DND-41 (cell line): Measurements from ENCODE around the gene IQCC.

ENCODE experiments used
- ATAC-seq: fragments of 200-7000 bp; cut with Tn5 transposase; 3 replicates; pipeline ENCODE4 v1.9.1; 2021; ENCODE audit warnings: low read depth; ENCODE audit not compliant: insufficient read depth
- DNase-seq: peaks from one replicate; pipeline ENCODE4 v3.0.0-alpha.2; 2020
- H2AFZ ChIP-seq: 2 replicates; pipeline ENCODE4 v1.6.0; 2012; ENCODE audit warnings: low read depth, low read length
- H3K27ac ChIP-seq: 2 replicates; pipeline ENCODE4 v1.5.1; 2012; ENCODE audit warnings: low read length, inconsistent platforms
- H3K27me3 ChIP-seq: fragments of 200-600 bp; sonication (generic); 2 replicates; pipeline ENCODE4 v1.6.0; 2012; ENCODE audit warnings: low read length, mild to moderate bottlenecking, inconsistent platforms; ENCODE audit not compliant: insufficient read depth, poor library complexity
- H3K36me3 ChIP-seq: 2 replicates; pipeline ENCODE4 v1.5.1; 2012; ENCODE audit warnings: low read length, inconsistent platforms; ENCODE audit not compliant: insufficient read depth
- H3K4me1 ChIP-seq: 2 replicates; pipeline ENCODE4 v1.5.1; 2012; ENCODE audit warnings: mild to moderate bottlenecking, low read length; ENCODE audit not compliant: insufficient read depth
- H3K4me2 ChIP-seq: 2 replicates; pipeline ENCODE4 v1.6.0; 2012; ENCODE audit warnings: mild to moderate bottlenecking, moderate library complexity, low read length, inconsistent platforms; ENCODE audit not compliant: insufficient read depth
- H3K4me3 ChIP-seq, 2 experiments: fragments of 200-600 bp in 1 of 2; shearing (Covaris generic) in 1 of 2; 2 replicates each; pipeline ENCODE4 v1.5.1; 2012 to 2016; ENCODE audit warnings: inconsistent platforms in 2 of 2, low read length in 2 of 2, mild to moderate bottlenecking in 2 of 2, low read depth in 1 of 2, moderate library complexity in 1 of 2
- H3K79me2 ChIP-seq: 2 replicates; pipeline ENCODE4 v1.6.0; 2012; ENCODE audit warnings: low read length, inconsistent platforms; ENCODE audit not compliant: insufficient read depth
- H3K9ac ChIP-seq: 2 replicates; pipeline ENCODE4 v1.6.0; 2012; ENCODE audit warnings: low read depth, mild to moderate bottlenecking, inconsistent platforms, low read length, moderate library complexity
- H3K9me3 ChIP-seq: 2 replicates; pipeline ENCODE4 v1.5.1; 2012; ENCODE audit warnings: low read length, moderate library complexity, mild to moderate bottlenecking, inconsistent platforms; ENCODE audit not compliant: insufficient read depth, severe bottlenecking
- H4K20me1 ChIP-seq: 2 replicates; pipeline ENCODE4 v1.6.0; 2012; ENCODE audit warnings: low read length; ENCODE audit not compliant: insufficient read depth
- EZH2 ChIP-seq: IDR thresholded peaks from 3 replicates; pipeline ENCODE4 v1.6.1; 2012; ENCODE audit warnings: borderline replicate concordance, low read depth, mild to moderate bottlenecking, moderate library complexity, low read length, inconsistent platforms; ENCODE audit not compliant: severe bottlenecking
- TF ChIP-seq, protein P1 (sequence below): IDR thresholded peaks from 2 replicates; pipeline ENCODE4 v1.5.1; 2012; ENCODE audit warnings: borderline replicate concordance, low read length, moderate library complexity, mild to moderate bottlenecking; ENCODE audit not compliant: poor library complexity, severe bottlenecking; ENCODE audit errors: extremely low read depth

The IQCC gene

DNA sequence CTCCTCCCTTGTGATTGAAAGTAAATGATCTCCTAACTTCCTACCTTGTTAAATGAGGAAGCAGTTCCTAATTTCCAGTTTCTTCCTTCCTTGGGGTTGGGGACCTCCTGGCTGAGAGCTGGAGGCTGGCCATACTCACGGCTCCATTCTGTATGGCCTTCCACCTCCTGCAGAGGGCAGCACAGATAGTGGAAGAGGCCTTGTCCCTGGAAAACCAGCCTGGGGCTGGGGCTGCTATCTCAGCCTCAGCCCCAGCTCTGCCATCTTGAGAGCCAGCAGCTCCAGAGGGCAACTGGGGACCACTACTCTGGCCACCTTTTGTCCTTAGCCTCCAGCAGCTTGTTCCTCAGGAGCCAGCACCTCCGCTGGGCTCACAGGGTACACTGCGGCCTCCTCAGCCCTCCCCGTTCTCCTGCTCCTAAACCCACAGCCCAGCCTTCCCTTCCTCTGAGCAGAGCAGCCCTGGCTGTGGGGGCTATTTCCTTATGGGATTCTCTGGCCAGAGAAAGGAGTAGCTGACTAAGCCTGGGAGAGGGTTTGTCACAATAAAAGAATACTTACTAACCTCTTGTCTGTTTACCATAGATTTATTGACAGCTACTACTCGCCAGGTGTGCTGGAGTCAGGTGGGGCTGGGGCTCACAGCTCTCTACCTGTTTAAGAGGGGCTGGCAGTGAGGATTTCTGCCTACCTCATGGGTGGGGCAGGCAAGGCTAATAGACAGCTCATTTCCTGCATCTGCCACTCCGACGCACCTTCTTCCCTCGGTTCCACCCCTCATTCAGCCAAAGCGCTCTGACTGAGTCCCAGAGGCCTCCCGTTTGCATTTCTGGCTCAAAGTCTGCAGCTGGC, 10.4 kb downstream of the IQCC start:
- Histone ChIP-seq H2AFZ (no peak overlapping the region), H3K36me3 (peaks cover 34% of the 10 kb centered on the region)
- peak; percentile 76 for DNase-seq

DNA sequence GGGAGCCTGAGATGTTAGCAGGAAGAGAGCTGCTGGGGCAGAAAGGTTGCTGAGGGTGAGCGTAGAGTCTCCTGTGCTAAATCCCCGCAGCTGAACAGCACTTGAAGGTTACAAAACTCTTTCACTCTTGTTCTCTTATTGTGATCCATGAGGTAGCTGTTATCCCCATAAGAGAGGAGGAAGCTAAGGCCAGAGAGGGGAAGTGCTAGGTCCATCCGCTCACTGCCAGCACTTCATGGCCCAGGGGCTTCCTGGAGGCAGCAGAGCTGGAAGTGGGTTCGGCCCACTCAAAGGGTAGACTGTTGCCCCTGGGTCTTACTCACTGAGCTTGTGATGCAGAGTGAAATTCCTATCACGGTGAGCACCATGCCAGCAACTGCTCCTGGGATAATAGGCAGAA, 11.1 kb downstream of the IQCC start:
- Histone ChIP-seq H3K79me2 (peaks cover 11% of the 10 kb centered on the region), H3K9me3 (no peaks in the 10 kb centered on the region), H3K4me2 (no peak overlapping the region), H2AFZ (no peak overlapping the region), H3K36me3 (peaks cover 34% of the 10 kb centered on the region), H3K27ac (0 out of 2 replicates have a peak overlapping the region, but pooled peaks have one; percentile 56), H3K4me1 (peaks cover 12% of the 10 kb centered on the region), H3K4me3 (no peak overlapping the region), H3K27me3 (no peaks in the 10 kb centered on the region), H4K20me1 (no peaks in the 10 kb centered on the region), H3K9ac (no peak overlapping the region)
- DNase-seq (no peak), ATAC-seq (no peak)
- TF ChIP-seq, protein P1, sequence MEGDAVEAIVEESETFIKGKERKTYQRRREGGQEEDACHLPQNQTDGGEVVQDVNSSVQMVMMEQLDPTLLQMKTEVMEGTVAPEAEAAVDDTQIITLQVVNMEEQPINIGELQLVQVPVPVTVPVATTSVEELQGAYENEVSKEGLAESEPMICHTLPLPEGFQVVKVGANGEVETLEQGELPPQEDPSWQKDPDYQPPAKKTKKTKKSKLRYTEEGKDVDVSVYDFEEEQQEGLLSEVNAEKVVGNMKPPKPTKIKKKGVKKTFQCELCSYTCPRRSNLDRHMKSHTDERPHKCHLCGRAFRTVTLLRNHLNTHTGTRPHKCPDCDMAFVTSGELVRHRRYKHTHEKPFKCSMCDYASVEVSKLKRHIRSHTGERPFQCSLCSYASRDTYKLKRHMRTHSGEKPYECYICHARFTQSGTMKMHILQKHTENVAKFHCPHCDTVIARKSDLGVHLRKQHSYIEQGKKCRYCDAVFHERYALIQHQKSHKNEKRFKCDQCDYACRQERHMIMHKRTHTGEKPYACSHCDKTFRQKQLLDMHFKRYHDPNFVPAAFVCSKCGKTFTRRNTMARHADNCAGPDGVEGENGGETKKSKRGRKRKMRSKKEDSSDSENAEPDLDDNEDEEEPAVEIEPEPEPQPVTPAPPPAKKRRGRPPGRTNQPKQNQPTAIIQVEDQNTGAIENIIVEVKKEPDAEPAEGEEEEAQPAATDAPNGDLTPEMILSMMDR, result no peak
- TF ChIP-seq EZH2, result no peak

More for the DNA sequence above, 10.4 kb downstream of the IQCC start:
- Histone ChIP-seq H3K4me2 (no peak overlapping the region), H3K27me3 (no peaks in the 10 kb centered on the region), H3K79me2 (peaks cover 4% of the 10 kb centered on the region), H3K27ac (peak overlapping the region; percentile 56; the same call in 1 of the 2 replicates), H3K9me3 (no peaks in the 10 kb centered on the region), H3K4me3 (no peak overlapping the region), H3K4me1 (peaks cover 5% of the 10 kb centered on the region), H4K20me1 (no peaks in the 10 kb centered on the region), H3K9ac (no peak overlapping the region)
- peak; percentile 97 for ATAC-seq
- TF ChIP-seq, protein P1, result peak; percentile 92
- no peak for TF ChIP-seq EZH2

DNA sequence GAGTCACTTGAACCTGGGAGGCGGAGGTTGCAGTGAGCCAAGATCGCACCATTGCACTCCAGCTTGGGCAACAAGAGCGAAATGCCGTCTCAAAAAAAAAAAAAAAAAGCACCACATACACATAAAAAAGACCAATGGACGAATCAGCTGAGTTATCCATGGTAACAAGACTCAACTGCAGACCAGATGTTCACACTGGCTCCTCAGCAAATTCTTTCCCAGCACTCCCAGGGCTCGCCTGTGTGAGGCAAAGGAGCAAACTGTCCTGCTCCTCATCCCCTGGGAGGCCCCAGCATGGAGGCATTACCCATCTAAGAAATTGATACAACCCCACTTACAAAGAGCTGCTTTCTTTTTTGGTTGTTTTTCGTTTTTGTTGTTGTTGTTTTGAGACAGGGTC, 13.6 kb downstream of the IQCC start:
- H2AFZ ChIP-seq, result no peak overlapping the region
- H3K79me2 ChIP-seq, result peaks cover 35% of the 10 kb centered on the region
- no peaks in the 10 kb centered on the region for H3K27me3 ChIP-seq
- H4K20me1 ChIP-seq, result peaks cover 5% of the 10 kb centered on the region; the same call in 1 of the 2 replicates
- no peak overlapping the region for H3K27ac ChIP-seq
- TF ChIP-seq, protein P1, result no peak
- no peak for TF ChIP-seq EZH2
- H3K4me2 ChIP-seq, result no peak overlapping the region
- H3K36me3 ChIP-seq, result peaks cover 40% of the 10 kb centered on the region
- no peak overlapping the region for H3K4me3 ChIP-seq
- no peak for DNase-seq
- H3K9ac ChIP-seq, result no peak overlapping the region
- H3K4me1 ChIP-seq, result peaks cover 27% of the 10 kb centered on the region
- ATAC-seq, result no peak
- H3K9me3 ChIP-seq, result no peaks in the 10 kb centered on the region
